T47D (cell line): ENCODE data around the gene MRPS16.
A peak's percentile ranks its signal among the peaks of the same experiment; 100 is the strongest.

ENCODE experiments used
- DNase-seq, 2 experiments: peaks; one replicate each; pipeline versions ENCODE4 v3.0.0 to v3.0.0-alpha.2; 2011 to 2012; ENCODE audit warnings: low read depth in 1 of 2, low spot score in 1 of 2
- JUND ChIP-seq: IDR thresholded peaks from 2 replicates; pipeline ENCODE4 v1.6.1; 2012; ENCODE audit warnings: low read depth
- in situ Hi-C: cut with HindIII; loops from 2 replicates; pipeline ENCODE4 v1.10.0; 2016; ENCODE audit warnings: low sequenced_read_pairs, low pct_unique_long_range_greater_than_20kb

MRPS16 gene

GRCh38 chr10:73253225-73253555, 746 bp upstream of the MRPS16 start:
- in situ Hi-C loops, result no loop called here
- DNase-seq, result peak in 1 of 2 experiments; percentile 45
- no peak for TF ChIP-seq JUND

- TF ChIP-seq JUND, result no peak
- peak in 1 of 2 experiments; percentile 42 for DNase-seq
- in situ Hi-C loops, result no loop called here
Observed at GRCh38 chr10:73251683-73252444, 580 bp downstream of the MRPS16 start.

GRCh38 chr10:73248259-73248724, 4.2 kb downstream of the MRPS16 start:
- TF ChIP-seq JUND, result no peak
- DNase-seq, result no peak
- in situ Hi-C loops, result no loop called here

- no peak for TF ChIP-seq JUND
- DNase-seq, result no peak
- in situ Hi-C loops, result no loop called here
Observed at GRCh38 chr10:73247509-73248258, 4.8 kb downstream of the MRPS16 start.

- DNase-seq, result peak; percentile 88 to 98
- in situ Hi-C loops, result no loop called here
- TF ChIP-seq JUND, result no peak; the same call in 1 of the 2 replicates
Observed at GRCh38 chr10:73246646-73247508, 5.6 kb downstream of the MRPS16 start, which contains the start of gene DNAJC9. Gene DNAJC9 (minus strand): TSS chr10:73247255. CDS start chr10:73247189, 66 bp downstream.

- in situ Hi-C loops, result no loop called here
- TF ChIP-seq JUND, result no peak
- DNase-seq, result no peak
Observed at GRCh38 chr10:73246322-73246645, 6.2 kb downstream of the MRPS16 start.

GRCh38 chr10:73244866-73245477, 7.5 kb downstream of the MRPS16 start:
- DNase-seq, result no peak
- TF ChIP-seq JUND, result no peak
- in situ Hi-C loops, result no loop called here

GRCh38 chr10:73239908-73240307, 12.5 kb downstream of the MRPS16 start:
- DNase-seq, result no peak
- no peak for TF ChIP-seq JUND
- in situ Hi-C loops, result no loop called here

GRCh38 chr10:73238990-73239566, 13.4 kb downstream of the MRPS16 start:
- in situ Hi-C loops, result no loop called here
- no peak for TF ChIP-seq JUND
- DNase-seq, result no peak

GRCh38 chr10:73234695-73235094, 17.7 kb downstream of the MRPS16 start:
- DNase-seq, result no peak
- TF ChIP-seq JUND, result no peak
- in situ Hi-C loops, result no loop called here

GRCh38 chr10:73233883-73234282, 18.6 kb downstream of the MRPS16 start:
- TF ChIP-seq JUND, result no peak
- in situ Hi-C loops, result no loop called here
- DNase-seq, result no peak

GRCh38 chr10:73232887-73233286, 19.6 kb downstream of the MRPS16 start:
- no peak for TF ChIP-seq JUND
- DNase-seq, result peak in 1 of 2 experiments; percentile 42
- in situ Hi-C loops, result no loop called here
